DOHH2 (cell line): ENCODE data around the gene CA9.
"Not testable (repeated sequence)": the region's sequence is repeated elsewhere in the genome, so short reads cannot be mapped to it uniquely, and the experiment has no call there.

Experiments
- EZH2phosphoT487 ChIP-seq: fragments of 200-600 bp; sonication (generic); IDR thresholded peaks from 2 replicates; pipeline ENCODE4 v1.6.1; 2017; ENCODE audit warnings: borderline replicate concordance, mild to moderate bottlenecking, antibody characterized with exemption, low read length, moderate library complexity, mixed read lengths
- TF ChIP-seq, protein P1 (sequence below): fragments of 200-600 bp; sonication (generic); IDR thresholded peaks from one replicate; pipeline ENCODE4 v1.5.1; 2014; ENCODE audit warnings: antibody characterized with exemption, mild to moderate bottlenecking, low read depth, low read length; ENCODE audit not compliant: poor library complexity, severe bottlenecking

- TF ChIP-seq, protein P1, sequence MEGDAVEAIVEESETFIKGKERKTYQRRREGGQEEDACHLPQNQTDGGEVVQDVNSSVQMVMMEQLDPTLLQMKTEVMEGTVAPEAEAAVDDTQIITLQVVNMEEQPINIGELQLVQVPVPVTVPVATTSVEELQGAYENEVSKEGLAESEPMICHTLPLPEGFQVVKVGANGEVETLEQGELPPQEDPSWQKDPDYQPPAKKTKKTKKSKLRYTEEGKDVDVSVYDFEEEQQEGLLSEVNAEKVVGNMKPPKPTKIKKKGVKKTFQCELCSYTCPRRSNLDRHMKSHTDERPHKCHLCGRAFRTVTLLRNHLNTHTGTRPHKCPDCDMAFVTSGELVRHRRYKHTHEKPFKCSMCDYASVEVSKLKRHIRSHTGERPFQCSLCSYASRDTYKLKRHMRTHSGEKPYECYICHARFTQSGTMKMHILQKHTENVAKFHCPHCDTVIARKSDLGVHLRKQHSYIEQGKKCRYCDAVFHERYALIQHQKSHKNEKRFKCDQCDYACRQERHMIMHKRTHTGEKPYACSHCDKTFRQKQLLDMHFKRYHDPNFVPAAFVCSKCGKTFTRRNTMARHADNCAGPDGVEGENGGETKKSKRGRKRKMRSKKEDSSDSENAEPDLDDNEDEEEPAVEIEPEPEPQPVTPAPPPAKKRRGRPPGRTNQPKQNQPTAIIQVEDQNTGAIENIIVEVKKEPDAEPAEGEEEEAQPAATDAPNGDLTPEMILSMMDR, result not testable (repeated sequence)
- TF ChIP-seq EZH2phosphoT487, result not testable (repeated sequence)
Observed at GRCh38 chr9:35637427-35637955, 36.2 kb upstream of the CA9 start.
